ENCODE results near the gene PMEL. TPM values are rescaled to one million over a fixed set of nuclear protein-coding genes. Genes with fewer than 3 reads are reported as not detected.
A peak's percentile ranks its signal among the peaks of the same experiment; 100 is the strongest.

The PMEL gene
- total RNA-seq = not detected
- polyA plus RNA-seq (2013, experiment 1 of 2) = 4.6 TPM
- polyA plus RNA-seq (2013, experiment 2 of 2) = 6.3 TPM
- total RNA-seq = 0 to 0.69 (median 0.14) reads per million in 172 experiments

GRCh38 chr12:55965941-55966407, at the start of gene PMEL:
TSS of gene PMEL (minus strand) at chr12:55966042. CDS start at chr12:55966011, 31 bp downstream.
- no peaks in the 10 kb centered on the region for H3K27me3 ChIP-seq (ENCODE audit: control insufficient read depth in 1 of 2, insufficient read depth in 2 of 2, low read length in 2 of 2)
- no peaks in the 10 kb centered on the region for H3K9me3 ChIP-seq (ENCODE audit: control insufficient read depth in 1 of 2, insufficient read depth in 1 of 2, low read length in 2 of 2)
- H3K27ac ChIP-seq (ENCODE audit: low read depth in 1 of 2, low read length in 2 of 2) = no peak within 1 kb of the TSS
- TF ChIP-seq CTCF (IDR thresholded peaks at IDR 0.05) = no peak
- H3K36me3 Mint-ChIP-seq (ENCODE audit: low read depth) = peaks cover 9% of the 10 kb centered on the region
- H3K9me3 Mint-ChIP-seq = no peaks in the 10 kb centered on the region
- peak within 1 kb of the TSS; percentile 89 for H3K4me3 ChIP-seq (ENCODE audit: low read length)
- ChIA-PET POLR2A (interaction anchor here (1.9 kb wide), 1 partner anchor 8 kb away, joined by 9 read pairs; the partner anchor contains the start of gene RAB5B), CTCF (no interaction called here)
- H3K4me3 Mint-ChIP-seq = peak within 1 kb of the TSS; percentile 91
- H3K36me3 ChIP-seq (ENCODE audit: insufficient read depth, low read length) = no peaks in the 10 kb centered on the region
- ATAC-seq (ENCODE audit: poor library complexity) (peak; percentile 3), DNase-seq (no peak)
- intact Hi-C loops (cut with DNase I, micrococcal nuclease) = loop anchor here in 1 of 2 experiments (2.0 kb wide), 1 partner anchor 17 kb away; no protein-coding TSS in a partner anchor
- peaks cover 23% of the 10 kb centered on the region for H3K4me1 ChIP-seq (ENCODE audit: insufficient read depth, low read length)
- no peaks in the 10 kb centered on the region for H3K27me3 Mint-ChIP-seq
- H3K27ac Mint-ChIP-seq = peak within 1 kb of the TSS; percentile 79
- peaks cover 33% of the 10 kb centered on the region for H3K4me1 Mint-ChIP-seq (ENCODE audit: low read depth)

- POLR2A ChIA-PET = interaction anchor here (1.1 kb wide), 1 partner anchor 18 kb away, joined by 3 read pairs; no protein-coding TSS in a partner anchor
- no peak overlapping the region for H3K27ac ChIP-seq (ENCODE audit: low read depth in 1 of 2, low read length in 2 of 2)
- CTCF ChIA-PET = interaction anchor here (0.9 kb wide), 1 partner anchor 18 kb away, joined by 3 read pairs; no protein-coding TSS in a partner anchor
- DNase-seq = no peak
- Mint-ChIP-seq H3K36me3 (ENCODE audit: low read depth) (peaks cover 5% of the 10 kb centered on the region), H3K4me1 (ENCODE audit: low read depth) (no peaks in the 10 kb centered on the region), H3K9me3 (no peaks in the 10 kb centered on the region), H3K4me3 (no peak overlapping the region), H3K27ac (no peak overlapping the region), H3K27me3 (no peaks in the 10 kb centered on the region)
- no peaks in the 10 kb centered on the region for H3K4me1 ChIP-seq (ENCODE audit: insufficient read depth, low read length)
- no peak overlapping the region for H3K4me3 ChIP-seq (ENCODE audit: low read length)
- intact Hi-C loops (cut with DNase I, micrococcal nuclease) = no loop called here
- ATAC-seq (ENCODE audit: poor library complexity) = no peak
- no peaks in the 10 kb centered on the region for H3K9me3 ChIP-seq (ENCODE audit: control insufficient read depth in 1 of 2, insufficient read depth in 1 of 2, low read length in 2 of 2)
- TF ChIP-seq CTCF (IDR thresholded peaks at IDR 0.05) = no peak
- H3K36me3 ChIP-seq (ENCODE audit: insufficient read depth, low read length) = no peaks in the 10 kb centered on the region
- H3K27me3 ChIP-seq (ENCODE audit: control insufficient read depth in 1 of 2, insufficient read depth in 2 of 2, low read length in 2 of 2) = no peaks in the 10 kb centered on the region
Measured at GRCh38 chr12:56014205-56014604, 48.4 kb upstream of the PMEL start.

GRCh38 chr12:56013482-56013881, 47.6 kb upstream of the PMEL start:
- no peaks in the 10 kb centered on the region for H3K36me3 ChIP-seq (ENCODE audit: insufficient read depth, low read length)
- H3K9me3 ChIP-seq (ENCODE audit: control insufficient read depth in 1 of 2, insufficient read depth in 1 of 2, low read length in 2 of 2) = no peaks in the 10 kb centered on the region
- H3K27ac Mint-ChIP-seq = no peak overlapping the region
- no peak for DNase-seq
- no peaks in the 10 kb centered on the region for H3K4me1 Mint-ChIP-seq (ENCODE audit: low read depth)
- no peaks in the 10 kb centered on the region for H3K27me3 ChIP-seq (ENCODE audit: control insufficient read depth in 1 of 2, insufficient read depth in 2 of 2, low read length in 2 of 2)
- no peak overlapping the region for H3K4me3 Mint-ChIP-seq
- ChIA-PET CTCF (interaction anchor here (1.3 kb wide), 1 partner anchor 18 kb away, joined by 3 read pairs; no protein-coding TSS in a partner anchor), POLR2A (interaction anchor here (1.1 kb wide), 1 partner anchor 17 kb away, joined by 3 read pairs; no protein-coding TSS in a partner anchor)
- no peak overlapping the region for H3K27ac ChIP-seq (ENCODE audit: low read depth in 1 of 2, low read length in 2 of 2)
- intact Hi-C loops (cut with DNase I, micrococcal nuclease) = no loop called here
- H3K4me3 ChIP-seq (ENCODE audit: low read length) = no peak overlapping the region
- H3K4me1 ChIP-seq (ENCODE audit: insufficient read depth, low read length) = no peaks in the 10 kb centered on the region
- no peak for ATAC-seq (ENCODE audit: poor library complexity)
- no peaks in the 10 kb centered on the region for H3K9me3 Mint-ChIP-seq
- H3K27me3 Mint-ChIP-seq = no peaks in the 10 kb centered on the region
- H3K36me3 Mint-ChIP-seq (ENCODE audit: low read depth) = peaks cover 4% of the 10 kb centered on the region
- TF ChIP-seq CTCF (IDR thresholded peaks at IDR 0.05) = no peak

All from CD4-positive, alpha-beta T cell (primary cell).